GM21723 (cell line): ENCODE data around the gene EFHD2.
"Not testable (repeated sequence)": the region's sequence is repeated elsewhere in the genome, so short reads cannot be mapped to it uniquely, and the experiment has no call there.

Experiments used
- ATAC-seq: cut with Tn5 transposase; IDR thresholded peaks from one replicate; pipeline ENCODE4 v1.9.1; 2021; ENCODE audit warnings: mild to moderate bottlenecking, moderate library complexity; ENCODE audit not compliant: unreplicated experiment

EFHD2 gene

GRCh38 chr1:15410884-15411245 lies 1.2 kb downstream of the EFHD2 start:
- ATAC-seq = no peak

GRCh38 chr1:15411593-15412137 lies 2.0 kb downstream of the EFHD2 start:
- ATAC-seq = peak; percentile 37

- ATAC-seq = no peak
These were observed 2.6 kb downstream of the EFHD2 start for GRCh38 chr1:15412175-15412800.

- no peak for ATAC-seq
These were observed 3.2 kb downstream of the EFHD2 start for GRCh38 chr1:15412843-15413242.

- ATAC-seq = no peak
These were observed 4.1 kb downstream of the EFHD2 start for GRCh38 chr1:15413563-15414444.

GRCh38 chr1:15414445-15414983 lies 4.8 kb downstream of the EFHD2 start:
- ATAC-seq = no peak

- peak; percentile 45 for ATAC-seq
These were observed 7.6 kb downstream of the EFHD2 start for GRCh38 chr1:15417059-15417934.

- ATAC-seq = no peak
These were observed 9.3 kb downstream of the EFHD2 start for GRCh38 chr1:15418806-15419515.

GRCh38 chr1:15420853-15421465 lies 11.3 kb downstream of the EFHD2 start:
- ATAC-seq = no peak

- no peak for ATAC-seq
These were observed 13.2 kb downstream of the EFHD2 start for GRCh38 chr1:15422871-15423270.

- ATAC-seq = no peak
These were observed 13.8 kb downstream of the EFHD2 start for GRCh38 chr1:15423355-15424077.

GRCh38 chr1:15424146-15424667 lies 14.5 kb downstream of the EFHD2 start:
- no peak for ATAC-seq

GRCh38 chr1:15424981-15425380 lies 15.3 kb downstream of the EFHD2 start:
- no peak for ATAC-seq

GRCh38 chr1:15425521-15425920 lies 15.8 kb downstream of the EFHD2 start:
- no peak for ATAC-seq

GRCh38 chr1:15425958-15426357 lies 16.3 kb downstream of the EFHD2 start:
- no peak for ATAC-seq

GRCh38 chr1:15426492-15427279 lies 17.0 kb downstream of the EFHD2 start:
- ATAC-seq = no peak

GRCh38 chr1:15427280-15427666 lies 17.6 kb downstream of the EFHD2 start:
- ATAC-seq = no peak

- not testable (repeated sequence) for ATAC-seq
These were observed 18.6 kb downstream of the EFHD2 start for GRCh38 chr1:15428252-15428651.
